ENCODE measurements around the gene COQ8A.
"Not testable (repeated sequence)": the region's sequence is repeated elsewhere in the genome, so short reads cannot be mapped to it uniquely, and the experiment has no call there.

COQ8A gene

GRCh38 chr1:226987623-226988333 is 47.7 kb downstream of the COQ8A start:
- no peak overlapping the region for H3K4me3 ChIP-seq (ENCODE audit: low read depth in 1 of 2, low read length in 2 of 2)
- no peak overlapping the region for H3K27ac ChIP-seq (ENCODE audit: low read length)
- H3K4me1 ChIP-seq (ENCODE audit: control insufficient read depth in 1 of 2, insufficient read depth in 2 of 2, low read length in 2 of 2), result peaks cover 28 to 33% of the 10 kb centered on the region in 2 donors
- no peaks in the 10 kb centered on the region for H3K9me3 ChIP-seq (ENCODE audit: control insufficient read depth in 1 of 2, low read length in 2 of 2)
- no peaks in the 10 kb centered on the region for H3K27me3 ChIP-seq (ENCODE audit: low read depth, low read length)
- H3K36me3 ChIP-seq (ENCODE audit: control insufficient read depth in 1 of 2, insufficient read depth in 2 of 2, low read length in 2 of 2), result peaks cover 4 to 43% of the 10 kb centered on the region in 2 donors

GRCh38 chr1:226988334-226988666 is 48.2 kb downstream of the COQ8A start:
- H3K27ac ChIP-seq (ENCODE audit: low read length), result peak overlapping the region; percentile 27
- no peaks in the 10 kb centered on the region for H3K27me3 ChIP-seq (ENCODE audit: low read depth, low read length)
- no peak overlapping the region for H3K4me3 ChIP-seq (ENCODE audit: low read depth in 1 of 2, low read length in 2 of 2)
- no peaks in the 10 kb centered on the region for H3K9me3 ChIP-seq (ENCODE audit: control insufficient read depth in 1 of 2, low read length in 2 of 2)
- H3K4me1 ChIP-seq (ENCODE audit: control insufficient read depth in 1 of 2, insufficient read depth in 2 of 2, low read length in 2 of 2), result peaks cover 28 to 33% of the 10 kb centered on the region in 2 donors
- H3K36me3 ChIP-seq (ENCODE audit: control insufficient read depth in 1 of 2, insufficient read depth in 2 of 2, low read length in 2 of 2), result peaks cover 6 to 37% of the 10 kb centered on the region in 2 donors

- peak overlapping the region in 1 of 2 donors; percentile 21 for H3K4me3 ChIP-seq (ENCODE audit: low read depth in 1 of 2, low read length in 2 of 2)
- H3K27ac ChIP-seq (ENCODE audit: low read length), result peak overlapping the region; percentile 81
- H3K36me3 ChIP-seq (ENCODE audit: control insufficient read depth in 1 of 2, insufficient read depth in 2 of 2, low read length in 2 of 2), result peaks cover 13 to 36% of the 10 kb centered on the region in 2 donors
- H3K27me3 ChIP-seq (ENCODE audit: low read depth, low read length), result no peaks in the 10 kb centered on the region
- H3K9me3 ChIP-seq (ENCODE audit: control insufficient read depth in 1 of 2, low read length in 2 of 2), result no peaks in the 10 kb centered on the region
- H3K4me1 ChIP-seq (ENCODE audit: control insufficient read depth in 1 of 2, insufficient read depth in 2 of 2, low read length in 2 of 2), result peaks cover 28 to 33% of the 10 kb centered on the region in 2 donors
Observed at GRCh38 chr1:226989085-226989920, 49.2 kb downstream of the COQ8A start.

- Histone ChIP-seq H3K36me3 (ENCODE audit: control insufficient read depth in 1 of 2, insufficient read depth in 2 of 2, low read length in 2 of 2) (peaks cover 13 to 28% of the 10 kb centered on the region in 2 donors), H3K4me3 (ENCODE audit: low read depth in 1 of 2, low read length in 2 of 2) (no peak overlapping the region), H3K4me1 (ENCODE audit: control insufficient read depth in 1 of 2, insufficient read depth in 2 of 2, low read length in 2 of 2) (peaks cover 28 to 33% of the 10 kb centered on the region in 2 donors), H3K27ac (ENCODE audit: low read length) (peak overlapping the region; percentile 81), H3K27me3 (ENCODE audit: low read depth, low read length) (no peaks in the 10 kb centered on the region), H3K9me3 (ENCODE audit: control insufficient read depth in 1 of 2, low read length in 2 of 2) (no peaks in the 10 kb centered on the region)
Observed at GRCh38 chr1:226990133-226990716, 50.1 kb downstream of the COQ8A start.

GRCh38 chr1:226991920-226992319 is 51.8 kb downstream of the COQ8A start:
- Histone ChIP-seq H3K27me3 (ENCODE audit: low read depth, low read length) (no peaks in the 10 kb centered on the region), H3K9me3 (ENCODE audit: control insufficient read depth in 1 of 2, low read length in 2 of 2) (no peaks in the 10 kb centered on the region), H3K27ac (ENCODE audit: low read length) (no peak overlapping the region), H3K4me1 (ENCODE audit: control insufficient read depth in 1 of 2, insufficient read depth in 2 of 2, low read length in 2 of 2) (peaks cover 28 to 33% of the 10 kb centered on the region in 2 donors), H3K36me3 (ENCODE audit: control insufficient read depth in 1 of 2, insufficient read depth in 2 of 2, low read length in 2 of 2) (peaks cover 13 to 14% of the 10 kb centered on the region in 2 donors), H3K4me3 (ENCODE audit: low read depth in 1 of 2, low read length in 2 of 2) (no peak overlapping the region)

- Histone ChIP-seq H3K27me3 (ENCODE audit: low read depth, low read length) (no peaks in the 10 kb centered on the region), H3K36me3 (ENCODE audit: control insufficient read depth in 1 of 2, insufficient read depth in 2 of 2, low read length in 2 of 2) (peaks cover 4 to 13% of the 10 kb centered on the region in 2 donors), H3K27ac (ENCODE audit: low read length) (no peak overlapping the region), H3K4me3 (ENCODE audit: low read depth in 1 of 2, low read length in 2 of 2) (no peak overlapping the region), H3K9me3 (ENCODE audit: control insufficient read depth in 1 of 2, low read length in 2 of 2) (no peaks in the 10 kb centered on the region), H3K4me1 (ENCODE audit: control insufficient read depth in 1 of 2, insufficient read depth in 2 of 2, low read length in 2 of 2) (peaks cover 13 to 17% of the 10 kb centered on the region in 2 donors)
Observed at GRCh38 chr1:226993814-226994585, 53.9 kb downstream of the COQ8A start.

- Histone ChIP-seq H3K4me1 (ENCODE audit: control insufficient read depth in 1 of 2, insufficient read depth in 2 of 2, low read length in 2 of 2) (peaks cover 7 to 9% of the 10 kb centered on the region in 2 donors), H3K27me3 (ENCODE audit: low read depth, low read length) (no peaks in the 10 kb centered on the region), H3K27ac (ENCODE audit: low read length) (no peak overlapping the region), H3K36me3 (ENCODE audit: control insufficient read depth in 1 of 2, insufficient read depth in 2 of 2, low read length in 2 of 2) (peaks cover 4 to 13% of the 10 kb centered on the region in 2 donors), H3K9me3 (ENCODE audit: control insufficient read depth in 1 of 2, low read length in 2 of 2) (no peaks in the 10 kb centered on the region), H3K4me3 (ENCODE audit: low read depth in 1 of 2, low read length in 2 of 2) (no peak overlapping the region)
Observed at GRCh38 chr1:226994586-226995364, 54.7 kb downstream of the COQ8A start.

- H3K27me3 ChIP-seq (ENCODE audit: low read depth, low read length), result no peaks in the 10 kb centered on the region
- peaks cover 0 to under 1% of the 10 kb centered on the region in 2 donors for H3K4me1 ChIP-seq (ENCODE audit: control insufficient read depth in 1 of 2, insufficient read depth in 2 of 2, low read length in 2 of 2)
- H3K4me3 ChIP-seq (ENCODE audit: low read depth in 1 of 2, low read length in 2 of 2), result no peak overlapping the region
- peaks cover 8 to 13% of the 10 kb centered on the region in 2 donors for H3K36me3 ChIP-seq (ENCODE audit: control insufficient read depth in 1 of 2, insufficient read depth in 2 of 2, low read length in 2 of 2)
- no peak overlapping the region for H3K27ac ChIP-seq (ENCODE audit: low read length)
- H3K9me3 ChIP-seq (ENCODE audit: control insufficient read depth in 1 of 2, low read length in 2 of 2), result no peaks in the 10 kb centered on the region
Observed at GRCh38 chr1:226995365-226996332, 55.6 kb downstream of the COQ8A start.

- H3K9me3 ChIP-seq (ENCODE audit: control insufficient read depth in 1 of 2, low read length in 2 of 2); H3K27ac ChIP-seq (ENCODE audit: low read length); H3K4me1 ChIP-seq (ENCODE audit: control insufficient read depth in 1 of 2, insufficient read depth in 2 of 2, low read length in 2 of 2); H3K4me3 ChIP-seq (ENCODE audit: low read depth in 1 of 2, low read length in 2 of 2); H3K27me3 ChIP-seq (ENCODE audit: low read depth, low read length): not testable (repeated sequence)
- peaks cover 21 to 31% of the 10 kb centered on the region in 2 donors for H3K36me3 ChIP-seq (ENCODE audit: control insufficient read depth in 1 of 2, insufficient read depth in 2 of 2, low read length in 2 of 2)
Observed at GRCh38 chr1:226999579-226999978, 59.5 kb downstream of the COQ8A start.
